Measurements from ENCODE around the gene UBTF. TPM values are rescaled to one million over a fixed set of nuclear protein-coding genes. Genes with fewer than 3 reads are reported as not detected.
A peak's percentile ranks its signal among the peaks of the same experiment; 100 is the strongest.

The UBTF gene
- total RNA-seq, 4 donors from 2014 or later: 36.2 to 64.3 (median 46.0) TPM

GRCh38 chr17:44174427-44174826 lies 45.0 kb downstream of the UBTF start:
- intact Hi-C loops (cut with DNase I; ENCODE audit: low total_unique reads) (loop anchor here (5.0 kb wide), 1 partner anchor 38 kb away; no protein-coding TSS in a partner anchor), in situ Hi-C loops (cut with MboI; ENCODE audit: low sequenced_read_pairs in 4 of 4) (loop anchor here in 1 of 4 donors (25.0 kb wide), 1 partner anchor 262 kb away; the partner anchor contains the start of gene MPP2)
- peaks cover 24 to 26% of the 10 kb centered on the region in 2 donors for H3K4me1 ChIP-seq
- no peaks in the 10 kb centered on the region for H3K27me3 ChIP-seq
- ATAC-seq (no peak), DNase-seq (no peak)
- H3K27ac ChIP-seq: peak overlapping the region; percentile 54 to 100 (median 80)
- H3K4me3 ChIP-seq: no peak overlapping the region
- peaks cover 0 to 21% of the 10 kb centered on the region in 2 donors for H3K36me3 ChIP-seq
- no peak for TF ChIP-seq CTCF (IDR thresholded peaks at IDR 0.05 in 4 of 5, conservative IDR thresholded peaks at IDR 0.05 in 1 of 5)
- no peak for TF ChIP-seq POLR2A (IDR thresholded peaks at IDR 0.05)
- H3K9me3 ChIP-seq: no peaks in the 10 kb centered on the region

GRCh38 chr17:44171931-44172455 lies 47.5 kb downstream of the UBTF start:
- H3K9me3 ChIP-seq: no peaks in the 10 kb centered on the region
- H3K4me1 ChIP-seq: peaks cover 28 to 40% of the 10 kb centered on the region in 2 donors
- no peak for ATAC-seq
- H3K27ac ChIP-seq: peak overlapping the region; percentile 96 to 100 (median 99)
- H3K27me3 ChIP-seq: no peaks in the 10 kb centered on the region
- in situ Hi-C loops (cut with MboI; ENCODE audit: low sequenced_read_pairs in 4 of 4) (loop anchor here in 1 of 4 donors (25.0 kb wide), 1 partner anchor 260 kb away; the partner anchor contains the start of gene MPP2), intact Hi-C loops (cut with DNase I; ENCODE audit: low total_unique reads) (loop anchor here (5.0 kb wide), 1 partner anchor 40 kb away; no protein-coding TSS in a partner anchor)
- peaks cover 0 to 5% of the 10 kb centered on the region in 2 donors for H3K36me3 ChIP-seq
- H3K4me3 ChIP-seq: peak overlapping the region; percentile 60 to 82 (median 66)
- DNase-seq: no peak
- TF ChIP-seq CTCF (IDR thresholded peaks at IDR 0.05 in 4 of 5, conservative IDR thresholded peaks at IDR 0.05 in 1 of 5) (no peak), POLR2A (IDR thresholded peaks at IDR 0.05) (no peak)

GRCh38 chr17:44170499-44171201 lies 48.8 kb downstream of the UBTF start, which contains the start of gene ASB16:
TSS of gene ASB16 (plus strand) at chr17:44170704. CDS start at chr17:44170790, 86 bp downstream.
- ATAC-seq: peak; percentile 88 to 91
- DNase-seq: peak; percentile 80 to 90
- in situ Hi-C loops (cut with MboI; ENCODE audit: low sequenced_read_pairs in 4 of 4): loop anchor here in 1 of 4 donors (25.0 kb wide), 1 partner anchor 258 kb away; the partner anchor contains the start of gene MPP2
- Histone ChIP-seq H3K27ac (peak within 1 kb of the TSS; percentile 96 to 100 (median 99)), H3K36me3 (peaks cover 0 to 5% of the 10 kb centered on the region in 2 donors), H3K27me3 (no peaks in the 10 kb centered on the region), H3K4me3 (peak within 1 kb of the TSS; percentile 60 to 82 (median 66)), H3K4me1 (peaks cover 28 to 39% of the 10 kb centered on the region in 2 donors), H3K9me3 (no peaks in the 10 kb centered on the region)
- intact Hi-C loops (cut with DNase I; ENCODE audit: low total_unique reads): loop anchor here (5.0 kb wide), 1 partner anchor 42 kb away; no protein-coding TSS in a partner anchor
- TF ChIP-seq CTCF (IDR thresholded peaks at IDR 0.05 in 4 of 5, conservative IDR thresholded peaks at IDR 0.05 in 1 of 5) (peak in 3 of 5 experiments; percentile 15 to 44 (median 31)), POLR2A (IDR thresholded peaks at IDR 0.05) (peak; percentile 89 to 96)

GRCh38 chr17:44170135-44170498 lies 49.4 kb downstream of the UBTF start:
- DNase-seq (no peak), ATAC-seq (peak; percentile 56 to 58)
- Histone ChIP-seq H3K36me3 (peaks cover 0 to 5% of the 10 kb centered on the region in 2 donors), H3K9me3 (no peaks in the 10 kb centered on the region), H3K4me1 (peaks cover 28 to 36% of the 10 kb centered on the region in 2 donors), H3K27me3 (no peaks in the 10 kb centered on the region), H3K27ac (peak overlapping the region; percentile 96 to 100 (median 99)), H3K4me3 (peak overlapping the region; percentile 60 to 82 (median 66))
- TF ChIP-seq POLR2A (IDR thresholded peaks at IDR 0.05) (no peak), CTCF (IDR thresholded peaks at IDR 0.05 in 4 of 5, conservative IDR thresholded peaks at IDR 0.05 in 1 of 5) (no peak)
- intact Hi-C loops (cut with DNase I; ENCODE audit: low total_unique reads) (loop anchor here (5.0 kb wide), 1 partner anchor 42 kb away; no protein-coding TSS in a partner anchor), in situ Hi-C loops (cut with MboI; ENCODE audit: low sequenced_read_pairs in 4 of 4) (loop anchor here in 1 of 4 donors (25.0 kb wide), 1 partner anchor 258 kb away; the partner anchor contains the start of gene MPP2)

All from gastrocnemius medialis (tissue), 4 donors.